GM20000 (cell line): Measurements from ENCODE around the gene MYZAP.

Source experiments
- DNase-seq: peaks from one replicate; pipeline ENCODE4 v3.0.0; 2012; ENCODE audit warnings: low spot score
- CTCF ChIP-seq: IDR thresholded peaks from 2 replicates; pipeline ENCODE4 v1.5.1; 2012; ENCODE audit warnings: mild to moderate bottlenecking, control low read depth; ENCODE audit errors: extremely low read depth, missing control alignments

MYZAP gene

GRCh38 chr15:57671636-57672035, 79.9 kb downstream of the MYZAP start:
- TF ChIP-seq CTCF = no peak
- no peak for DNase-seq

GRCh38 chr15:57675481-57676181, 83.9 kb downstream of the MYZAP start:
- DNase-seq = no peak
- no peak for TF ChIP-seq CTCF

- TF ChIP-seq CTCF = no peak
- no peak for DNase-seq
Observed at GRCh38 chr15:57676585-57676984, 84.9 kb downstream of the MYZAP start.

GRCh38 chr15:57677204-57677603, 85.5 kb downstream of the MYZAP start:
- TF ChIP-seq CTCF = no peak
- DNase-seq = no peak

GRCh38 chr15:57680021-57680420, 88.3 kb downstream of the MYZAP start:
- TF ChIP-seq CTCF = no peak
- DNase-seq = no peak

- DNase-seq = no peak
- no peak for TF ChIP-seq CTCF
Observed at GRCh38 chr15:57681011-57681410, 89.3 kb downstream of the MYZAP start.

GRCh38 chr15:57683481-57683880, 91.8 kb downstream of the MYZAP start:
- DNase-seq = no peak
- TF ChIP-seq CTCF = no peak
